PC-3 (cell line): ENCODE results near the gene SH3RF3. TPM values are rescaled to one million over a fixed set of nuclear protein-coding genes. Genes with fewer than 3 reads are reported as not detected.

Source experiments
- ATAC-seq: fragments of 200-7000 bp; cut with Tn5 transposase; 2 replicates; pipeline ENCODE4 v1.9.1; 2020; ENCODE audit warnings: mild to moderate bottlenecking, moderate library complexity
- BruUV-seq: library from RNA; stranded (reverse); fragments of 400-500 nt; replicated peaks from 2 replicates; lab custom pipeline; 2021; lab: Mats Ljungman, UMichigan
- CTCF ChIA-PET: fragments of 300-600 bp; sonication (Branson Sonifier 250); formaldehyde crosslinking; loops from one replicate; lab custom pipeline; 2022; ENCODE audit warnings: antibody characterized with exemption; lab: Charles Lee
- POLR2A ChIA-PET: fragments of 300-600 bp; sonication (Branson Sonifier 250); formaldehyde crosslinking; loops from one replicate; lab custom pipeline; 2022; ENCODE audit warnings: antibody characterized with exemption; ENCODE audit not compliant: unreplicated experiment; lab: Charles Lee
- DNase-seq: peaks from one replicate; pipeline ENCODE4 v3.0.0-alpha.2; 2015
- H2AFZ ChIP-seq: fragments of 300-600 bp; sonication (generic); 2 replicates; pipeline ENCODE4 v1.6.0; 2016; ENCODE audit warnings: antibody characterized with exemption, low read length
- H3F3A ChIP-seq: fragments of 300-600 bp; sonication (generic); one replicate; pipeline ENCODE4 v1.6.0; 2017; ENCODE audit warnings: antibody characterized with exemption, low read length, control low read depth, mild to moderate bottlenecking; ENCODE audit not compliant: unreplicated experiment
- H3K27ac ChIP-seq: fragments of 300-600 bp; sonication (generic); 2 replicates; pipeline ENCODE4 v1.5.1; 2016; ENCODE audit warnings: mild to moderate bottlenecking, low read length
- H3K27me3 ChIP-seq: fragments of 300-600 bp; sonication (generic); 2 replicates; pipeline ENCODE4 v1.6.1; 2016; ENCODE audit warnings: low read length, mixed read lengths
- H3K36me3 ChIP-seq: fragments of 300-600 bp; sonication (generic); 2 replicates; pipeline ENCODE4 v1.6.1; 2016; ENCODE audit warnings: low read depth, mixed run types, low read length, mixed read lengths
- H3K4me1 ChIP-seq: fragments of 300-600 bp; sonication (generic); 2 replicates; pipeline ENCODE4 v1.5.1; 2016; ENCODE audit warnings: low read length; ENCODE audit not compliant: insufficient read depth
- H3K4me2 ChIP-seq: fragments of 300-600 bp; sonication (generic); 2 replicates; pipeline ENCODE4 v1.6.0; 2016; ENCODE audit warnings: low read length
- H3K4me3 ChIP-seq: fragments of 300-600 bp; sonication (generic); 2 replicates; pipeline ENCODE4 v1.5.1; 2016; ENCODE audit warnings: mild to moderate bottlenecking, low read length, mixed read lengths
- H3K79me2 ChIP-seq: fragments of 300-600 bp; sonication (generic); 2 replicates; pipeline ENCODE4 v1.6.1; 2017; ENCODE audit warnings: low read length, mixed read lengths
- H3K9ac ChIP-seq: fragments of 300-600 bp; sonication (generic); 2 replicates; pipeline ENCODE4 v1.6.0; 2016; ENCODE audit warnings: mild to moderate bottlenecking, low read length
- H3K9me2 ChIP-seq: fragments of 300-600 bp; sonication (generic); replicated peaks from 2 replicates; pipeline ENCODE4 v1.6.1; 2016; ENCODE audit warnings: mixed run types, low read length, mixed read lengths
- H3K9me3 ChIP-seq: fragments of 300-600 bp; sonication (generic); 2 replicates; pipeline ENCODE4 v1.6.1; 2016; ENCODE audit warnings: low read length, mixed read lengths
- H4K20me1 ChIP-seq: fragments of 300-600 bp; sonication (generic); 2 replicates; pipeline ENCODE4 v1.6.1; 2016; ENCODE audit warnings: low read length, mixed read lengths
- CTCF ChIP-seq: fragments of 300-600 bp; sonication (generic); conservative IDR thresholded peaks from 2 replicates; pipeline ENCODE4 v1.5.1; 2017; ENCODE audit warnings: antibody characterized with exemption, low read depth, mild to moderate bottlenecking, low read length
- EZH2 ChIP-seq: fragments of 300-600 bp; sonication (generic); IDR thresholded peaks from one replicate; pipeline ENCODE4 v1.6.1; 2017; ENCODE audit warnings: antibody characterized with exemption, mild to moderate bottlenecking, low read length; ENCODE audit not compliant: unreplicated experiment
- EZH2phosphoT487 ChIP-seq: fragments of 300-600 bp; sonication (generic); IDR thresholded peaks from 2 replicates; pipeline ENCODE4 v1.6.1; 2018; ENCODE audit warnings: mild to moderate bottlenecking, antibody characterized with exemption, low read length, borderline replicate concordance
- intact Hi-C: fragments of 100-400 bp; cut with micrococcal nuclease; formaldehyde crosslinking; loops from 2 replicates; pipeline ENCODE4 v1.9.0; 2023
- total RNA-seq: library from RNA; depleted of rRNA; stranded (reverse); fragments of >200 nt; gene quantifications from 2 replicates; pipeline ENCODE4 v1.2.3, GENCODE V29; 2014

The SH3RF3 gene
- total RNA-seq, 1 experiment from 2014 or later, result 11.7 TPM

GRCh38 chr2:109185338-109185737, 56.3 kb downstream of the SH3RF3 start:
- no peaks in the 10 kb centered on the region for H3F3A ChIP-seq
- ATAC-seq, result no peak; the same call in 1 of the 2 replicates
- no peaks in the 10 kb centered on the region for H4K20me1 ChIP-seq
- no peak for TF ChIP-seq EZH2phosphoT487
- no peak overlapping the region for H2AFZ ChIP-seq
- BruUV-seq, result no TSS peak
- H3K9ac ChIP-seq, result no peak overlapping the region
- H3K4me2 ChIP-seq, result no peak overlapping the region
- CTCF ChIA-PET, result no interaction called here
- no peaks in the 10 kb centered on the region for H3K9me2 ChIP-seq
- POLR2A ChIA-PET, result interaction anchor here (0.7 kb wide), 1 partner anchor 22 kb away, joined by 6 read pairs; no protein-coding TSS in a partner anchor
- no peaks in the 10 kb centered on the region for H3K36me3 ChIP-seq
- H3K9me3 ChIP-seq, result no peaks in the 10 kb centered on the region
- H3K79me2 ChIP-seq, result peaks cover 25% of the 10 kb centered on the region; the same call in 1 of the 2 replicates
- no peaks in the 10 kb centered on the region for H3K4me1 ChIP-seq
- H3K27ac ChIP-seq, result no peak overlapping the region
- DNase-seq, result no peak
- intact Hi-C loops, result no loop called here
- H3K27me3 ChIP-seq, result no peaks in the 10 kb centered on the region
- no peak overlapping the region for H3K4me3 ChIP-seq

GRCh38 chr2:109185821-109186570, 57.0 kb downstream of the SH3RF3 start:
- no peak overlapping the region for H3K4me3 ChIP-seq

GRCh38 chr2:109186656-109187250, 57.7 kb downstream of the SH3RF3 start:
- Histone ChIP-seq H3K4me2 (no peak overlapping the region), H3K27me3 (no peaks in the 10 kb centered on the region), H3K27ac (no peak overlapping the region), H4K20me1 (no peaks in the 10 kb centered on the region), H3K4me3 (no peak overlapping the region), H2AFZ (no peak overlapping the region), H3K9me3 (no peaks in the 10 kb centered on the region), H3K36me3 (no peaks in the 10 kb centered on the region), H3F3A (no peaks in the 10 kb centered on the region), H3K79me2 (peaks cover 31% of the 10 kb centered on the region; the same call in 1 of the 2 replicates), H3K4me1 (no peaks in the 10 kb centered on the region), H3K9ac (no peak overlapping the region), H3K9me2 (no peaks in the 10 kb centered on the region)
- ChIA-PET CTCF (no interaction called here), POLR2A (no interaction called here)
- intact Hi-C loops, result no loop called here
- ATAC-seq (no peak), DNase-seq (no peak)
- BruUV-seq, result no TSS peak
- TF ChIP-seq CTCF (no peak), EZH2phosphoT487 (no peak), EZH2 (no peak)

More at GRCh38 chr2:109185821-109186570, 57.0 kb downstream of the SH3RF3 start:
- Histone ChIP-seq H3K4me1 (no peaks in the 10 kb centered on the region), H3K4me2 (no peak overlapping the region), H2AFZ (no peak overlapping the region), H3K9me3 (no peaks in the 10 kb centered on the region), H3K36me3 (no peaks in the 10 kb centered on the region), H3K79me2 (peaks cover 31% of the 10 kb centered on the region; the same call in 1 of the 2 replicates), H3K27me3 (no peaks in the 10 kb centered on the region), H3K9me2 (no peaks in the 10 kb centered on the region), H3K27ac (no peak overlapping the region), H3K9ac (no peak overlapping the region), H4K20me1 (no peaks in the 10 kb centered on the region), H3F3A (no peaks in the 10 kb centered on the region)
- CTCF ChIA-PET, result no interaction called here
- POLR2A ChIA-PET, result no interaction called here
- intact Hi-C loops, result no loop called here
- BruUV-seq, result no TSS peak
- no peak for ATAC-seq
- DNase-seq, result no peak
- TF ChIP-seq CTCF (no peak), EZH2 (no peak), EZH2phosphoT487 (no peak)
